Measurements from ENCODE around the gene JADE2.
"Not testable (repeated sequence)": the region's sequence is repeated elsewhere in the genome, so short reads cannot be mapped to it uniquely, and the experiment has no call there.

The JADE2 gene

DNA sequence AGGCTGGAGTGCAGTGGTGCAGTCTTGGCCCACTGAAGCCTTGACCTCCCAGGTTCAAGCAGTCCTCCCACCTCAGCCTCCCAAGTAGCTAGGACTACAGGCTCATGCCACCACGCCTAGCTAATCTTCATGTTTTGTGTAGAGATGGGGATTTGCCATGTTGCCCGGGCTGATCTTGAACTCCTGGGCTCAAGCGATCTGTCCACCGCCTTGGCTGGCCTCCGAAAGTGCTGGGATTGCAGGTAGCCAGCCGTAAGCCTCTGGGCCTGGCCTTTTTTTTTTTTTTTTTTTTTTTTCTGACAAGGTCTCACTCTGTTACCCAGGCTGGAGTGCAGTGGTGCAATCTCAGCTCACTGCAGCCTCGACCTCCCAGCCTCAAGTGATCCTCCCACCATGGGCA, 27.2 kb downstream of the JADE2 start:
- not testable (repeated sequence) for DNase-seq

DNA sequence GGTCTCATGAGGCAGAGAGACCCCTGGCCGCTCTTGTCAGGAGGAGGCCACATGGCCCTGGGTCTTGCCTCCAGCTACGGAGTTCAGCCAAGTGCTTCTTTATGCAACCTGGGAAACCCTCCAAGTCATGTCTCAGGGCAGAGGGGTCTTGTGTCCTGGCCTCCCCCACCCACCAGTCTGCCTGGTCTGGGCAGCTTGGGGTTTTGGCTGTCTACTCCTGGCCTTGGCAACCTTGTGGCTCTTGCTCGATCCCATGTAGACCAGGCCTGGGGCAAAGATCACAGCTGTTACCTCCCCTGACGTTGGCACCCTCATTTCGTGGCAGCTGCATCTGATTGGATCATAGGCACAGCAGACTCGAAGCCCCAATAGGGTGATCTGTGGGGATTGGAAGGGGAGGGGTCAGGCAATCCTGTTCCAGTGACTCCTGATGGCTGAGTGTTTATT, 28.4 kb downstream of the JADE2 start:
- no peak for DNase-seq

DNA sequence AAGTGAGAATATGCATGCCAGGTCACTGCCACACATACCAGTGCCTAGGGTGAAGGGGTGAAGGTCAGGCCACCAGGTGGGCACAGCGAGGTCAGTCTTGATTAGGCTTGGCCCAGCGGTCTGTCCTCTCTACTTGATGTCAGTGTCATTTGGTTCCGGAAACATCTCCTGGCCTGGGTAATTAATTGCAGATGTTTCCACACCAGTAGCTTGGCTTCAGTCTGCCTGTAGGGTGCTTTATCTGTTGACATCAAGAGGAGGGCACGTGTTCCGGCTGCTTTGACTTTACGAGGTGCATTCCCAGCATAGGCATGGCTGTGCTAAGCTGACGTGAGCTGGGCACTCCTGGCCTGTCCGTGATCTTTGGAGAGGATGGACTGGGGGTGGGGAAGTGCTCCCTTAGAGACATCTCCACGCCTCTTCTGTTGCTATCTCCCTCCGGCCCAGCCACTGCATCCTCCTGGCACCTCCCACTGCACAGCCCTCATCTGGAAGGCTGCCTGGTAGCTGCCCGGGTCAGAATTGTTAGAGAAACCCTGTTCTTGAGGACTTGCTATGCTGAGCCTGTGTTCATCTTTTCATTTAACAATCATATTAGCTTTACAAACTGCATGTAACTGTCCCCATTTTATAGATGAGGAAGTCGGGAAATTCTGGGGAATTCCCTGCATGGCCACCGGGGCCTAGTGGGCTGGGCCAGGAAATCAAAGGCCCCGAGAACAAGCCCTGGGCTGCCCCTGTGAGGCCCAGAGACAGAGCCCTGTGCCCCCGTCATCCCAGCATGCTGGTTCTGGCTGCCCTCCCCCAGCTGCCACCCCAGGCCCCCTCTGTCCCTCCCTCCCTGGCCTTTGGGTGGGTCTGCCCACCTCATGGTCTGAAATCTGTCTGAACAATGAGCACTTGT, 29.1 kb downstream of the JADE2 start:
- DNase-seq, result peak; percentile 68

DNA sequence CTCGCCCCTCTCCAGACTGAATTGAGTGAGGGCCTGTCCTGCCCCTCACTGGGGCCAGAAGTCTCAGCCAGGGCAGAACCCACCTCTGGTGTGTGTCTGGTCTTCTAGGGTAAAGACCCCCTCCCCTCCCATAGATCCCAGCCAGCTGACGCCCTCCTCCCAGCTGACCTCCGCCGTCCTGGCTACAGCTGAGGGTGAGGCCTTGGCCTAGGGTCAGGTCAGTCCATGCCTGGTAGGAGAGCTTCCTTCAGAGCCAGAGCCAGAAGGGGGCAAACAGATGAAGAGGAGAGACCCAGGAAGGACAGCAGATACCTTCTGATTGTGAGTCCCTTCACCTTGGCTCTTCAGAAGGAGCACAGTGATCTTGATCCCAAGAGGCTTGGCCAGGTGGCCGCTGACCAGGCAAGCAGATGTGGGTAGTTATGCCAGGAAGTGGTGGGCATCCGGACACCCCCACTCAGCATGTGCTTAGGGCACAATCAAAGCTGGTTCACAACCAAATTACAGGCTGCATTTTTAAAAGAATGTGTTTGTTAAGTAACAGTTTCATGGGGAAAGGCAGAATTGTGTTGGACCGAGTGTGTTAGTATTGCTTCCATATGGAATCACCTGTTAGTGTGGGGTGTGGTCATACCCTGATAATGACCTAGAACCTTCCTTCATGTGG, 29.9 kb downstream of the JADE2 start:
- no peak for DNase-seq

DNA sequence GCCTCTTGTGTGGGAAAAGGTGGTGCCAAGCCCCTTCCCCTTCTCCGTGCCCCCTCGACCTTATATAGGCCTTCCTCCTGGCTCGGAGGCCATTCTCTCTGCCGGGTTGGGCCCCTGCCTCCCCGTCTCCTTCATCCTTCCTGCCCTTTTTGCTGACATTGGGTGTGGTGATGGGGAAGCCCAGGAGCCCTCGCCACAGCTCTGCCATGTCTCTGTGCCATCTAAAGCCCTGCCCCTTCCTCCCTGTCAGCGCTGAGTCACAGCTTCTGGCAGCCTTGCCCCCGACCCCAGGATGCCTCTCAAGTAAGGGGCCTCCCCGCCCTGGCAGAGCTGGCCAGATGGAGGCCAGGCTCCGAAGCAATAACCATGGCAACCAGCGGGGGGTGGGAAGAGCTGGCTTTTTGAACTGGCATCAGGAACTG, 30.4 kb downstream of the JADE2 start:
- no peak for DNase-seq

DNA sequence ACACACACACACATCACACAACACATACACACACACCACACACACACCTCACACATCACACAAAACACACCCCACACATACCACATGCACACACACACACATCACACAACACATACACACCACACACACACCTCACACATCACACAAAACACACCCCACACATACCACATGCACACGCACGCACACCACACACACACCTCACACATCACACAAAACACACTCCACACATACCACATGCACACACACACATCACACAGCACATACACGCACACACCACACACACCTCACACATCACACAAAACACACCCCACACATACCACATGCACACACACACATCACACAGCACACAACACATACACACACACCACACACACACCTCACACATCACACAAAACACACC, 31.1 kb downstream of the JADE2 start:
- DNase-seq, result not testable (repeated sequence)

DNA sequence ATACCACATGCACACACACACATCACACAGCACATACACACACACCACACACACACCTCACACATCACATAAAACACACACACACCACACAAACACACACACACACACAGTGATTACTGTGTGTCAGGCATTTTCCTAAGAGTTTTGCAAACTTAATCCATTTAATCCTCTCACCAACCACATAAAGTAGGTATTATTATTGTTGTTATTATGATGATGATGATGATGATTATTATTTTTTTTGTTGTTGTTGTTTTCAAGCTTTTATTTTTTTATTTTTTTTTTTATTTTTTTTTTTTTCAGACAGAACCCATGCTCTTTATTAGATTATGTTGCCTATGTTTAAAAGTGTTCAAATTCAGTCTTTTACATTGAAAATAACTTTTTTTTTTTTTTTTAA, 31.5 kb downstream of the JADE2 start:
- no peak for DNase-seq

DNA sequence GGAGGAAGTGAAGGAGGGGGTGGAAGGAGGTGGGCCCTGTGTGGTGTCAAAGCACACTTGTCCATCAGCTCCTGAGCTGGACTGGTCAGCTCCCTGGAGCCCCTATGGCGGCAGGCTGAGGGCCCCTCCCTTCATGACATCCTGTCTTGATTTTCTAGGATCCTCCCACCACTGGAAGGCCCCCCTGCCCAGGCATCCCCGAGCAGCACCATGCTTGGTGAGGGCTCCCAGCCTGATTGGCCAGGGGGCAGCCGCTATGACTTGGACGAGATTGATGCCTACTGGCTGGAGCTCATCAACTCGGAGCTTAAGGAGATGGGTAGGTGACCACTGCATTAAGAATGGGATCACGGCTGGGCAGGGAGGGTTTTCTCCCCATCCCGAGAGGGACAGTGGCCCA, 34.2 kb downstream of the JADE2 start:
- no peak for DNase-seq

DNA sequence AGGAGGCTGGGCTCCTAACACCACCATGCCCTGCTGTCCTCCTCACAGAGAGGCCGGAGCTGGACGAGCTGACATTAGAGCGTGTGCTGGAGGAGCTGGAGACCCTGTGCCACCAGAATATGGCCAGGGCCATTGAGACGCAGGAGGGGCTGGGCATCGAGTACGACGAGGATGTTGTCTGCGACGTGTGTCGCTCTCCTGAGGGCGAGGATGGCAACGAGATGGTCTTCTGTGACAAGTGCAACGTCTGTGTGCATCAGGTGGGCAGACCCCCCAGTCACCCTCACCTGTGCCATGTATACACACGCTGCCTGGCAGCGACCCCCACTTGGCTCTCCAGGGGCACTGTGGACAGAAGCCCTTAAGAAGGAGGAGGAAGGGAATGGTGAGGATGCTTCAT, 35.2 kb downstream of the JADE2 start:
- DNase-seq, result no peak

DNA sequence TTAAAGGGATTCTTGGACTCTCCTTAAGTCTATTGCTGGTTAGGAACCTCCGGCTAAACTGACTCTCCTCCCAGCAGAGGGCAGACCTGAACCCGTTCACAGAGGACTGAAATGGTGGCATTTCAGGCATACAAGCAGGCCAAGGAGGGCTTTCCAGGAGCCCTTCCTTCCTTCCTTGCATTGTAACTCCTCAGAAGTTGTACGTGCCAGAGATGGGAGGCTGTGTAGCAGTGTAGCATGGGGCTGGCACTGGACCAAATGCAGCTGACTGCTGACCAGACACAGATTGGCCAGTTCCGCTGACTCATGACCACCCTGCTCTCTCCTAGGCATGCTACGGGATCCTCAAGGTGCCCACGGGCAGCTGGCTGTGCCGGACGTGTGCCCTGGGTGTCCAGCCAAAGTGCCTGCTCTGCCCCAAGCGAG, 36.4 kb downstream of the JADE2 start:
- DNase-seq, result no peak

DNA sequence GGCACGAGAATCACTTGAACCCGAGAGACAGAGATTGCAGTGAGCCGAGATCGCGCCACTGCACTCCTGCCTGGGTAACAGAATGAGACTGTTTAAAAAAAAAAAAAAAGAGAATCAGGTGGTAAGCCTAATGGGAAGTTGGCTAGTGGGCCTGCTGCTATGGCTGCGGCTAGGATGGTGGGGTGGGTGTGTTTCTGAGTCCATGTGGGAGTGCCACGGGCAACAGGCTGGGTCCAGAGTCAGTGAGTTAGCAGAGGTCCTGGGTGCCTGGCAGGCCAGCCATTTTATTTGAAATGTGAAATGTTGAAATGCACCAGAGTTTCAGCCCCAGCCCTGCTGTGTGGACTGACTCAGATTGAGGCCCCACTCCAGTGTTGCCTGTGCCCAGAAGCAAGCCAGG, 37.8 kb downstream of the JADE2 start:
- DNase-seq, result no peak

DNA sequence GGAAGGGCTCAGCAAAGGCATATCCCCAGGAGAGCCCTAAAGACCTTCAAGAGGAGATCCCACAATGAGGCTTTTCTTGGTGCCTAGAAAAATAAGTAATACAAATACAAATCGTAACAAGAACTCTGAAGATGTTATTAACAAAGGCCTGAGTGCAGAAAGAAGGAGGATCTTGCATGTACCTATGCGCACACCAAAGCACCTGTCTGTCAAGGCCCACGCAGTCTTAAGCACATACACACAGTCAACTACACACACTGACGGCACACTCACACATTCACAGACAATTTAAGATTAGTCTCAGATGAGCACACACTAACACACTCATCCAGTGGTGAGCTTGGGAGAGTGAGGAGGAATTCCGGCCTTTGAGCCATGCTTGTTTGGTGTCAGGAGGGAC, 38.5 kb downstream of the JADE2 start:
- no peak for DNase-seq

DNA sequence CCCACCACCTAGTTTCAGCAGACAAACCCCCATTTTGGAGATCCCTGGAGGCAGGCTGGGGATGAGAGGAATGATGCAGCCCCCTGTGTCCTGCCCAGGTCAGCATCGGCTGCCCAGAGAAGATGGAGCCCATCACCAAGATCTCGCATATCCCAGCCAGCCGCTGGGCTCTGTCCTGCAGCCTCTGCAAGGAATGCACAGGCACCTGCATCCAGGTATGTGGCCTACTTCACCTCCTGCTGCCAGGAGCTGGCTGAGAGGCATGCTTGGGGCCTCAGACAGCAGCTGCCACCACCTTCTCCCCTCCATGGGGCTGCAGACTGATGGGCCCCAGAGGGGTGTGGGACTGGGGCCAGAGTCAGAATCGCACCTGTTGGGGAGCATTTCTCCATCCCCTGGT, 38.9 kb downstream of the JADE2 start:
- DNase-seq, result no peak

DNA sequence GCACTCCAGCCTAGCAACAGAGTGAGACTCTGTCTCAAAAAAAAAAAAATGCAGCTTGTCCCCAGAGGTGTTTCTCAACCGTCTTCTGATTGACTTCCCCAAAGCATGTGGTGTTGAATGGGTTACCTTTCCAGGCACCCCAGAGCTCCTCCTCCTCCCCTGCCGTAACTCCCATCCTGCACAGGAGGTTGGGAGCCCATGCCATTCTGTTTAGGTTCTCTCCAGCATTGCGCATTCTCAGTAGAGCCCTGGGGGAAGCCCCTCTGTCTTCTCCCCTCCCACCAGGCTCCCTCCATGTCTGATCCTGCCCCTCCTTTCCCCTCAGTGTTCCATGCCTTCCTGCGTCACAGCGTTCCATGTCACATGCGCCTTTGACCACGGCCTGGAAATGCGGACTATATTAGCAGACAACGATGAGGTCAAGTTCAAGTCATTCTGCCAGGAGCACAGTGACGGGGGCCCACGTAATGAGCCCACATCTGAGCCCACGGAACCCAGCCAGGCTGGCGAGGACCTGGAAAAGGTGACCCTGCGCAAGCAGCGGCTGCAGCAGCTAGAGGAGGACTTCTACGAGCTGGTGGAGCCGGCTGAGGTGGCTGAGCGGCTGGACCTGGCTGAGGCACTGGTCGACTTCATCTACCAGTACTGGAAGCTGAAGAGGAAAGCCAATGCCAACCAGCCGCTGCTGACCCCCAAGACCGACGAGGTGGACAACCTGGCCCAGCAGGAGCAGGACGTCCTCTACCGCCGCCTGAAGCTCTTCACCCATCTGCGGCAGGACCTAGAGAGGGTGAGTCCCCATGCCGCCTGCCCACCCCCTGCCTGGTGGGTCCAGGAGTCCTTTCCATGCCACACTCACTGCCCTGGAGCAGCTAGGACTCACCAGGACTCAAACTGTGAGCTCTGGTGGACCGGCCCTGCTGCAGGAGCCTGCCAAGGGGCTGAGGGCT, 40.6 kb downstream of the JADE2 start:
- DNase-seq, result no peak

DNA sequence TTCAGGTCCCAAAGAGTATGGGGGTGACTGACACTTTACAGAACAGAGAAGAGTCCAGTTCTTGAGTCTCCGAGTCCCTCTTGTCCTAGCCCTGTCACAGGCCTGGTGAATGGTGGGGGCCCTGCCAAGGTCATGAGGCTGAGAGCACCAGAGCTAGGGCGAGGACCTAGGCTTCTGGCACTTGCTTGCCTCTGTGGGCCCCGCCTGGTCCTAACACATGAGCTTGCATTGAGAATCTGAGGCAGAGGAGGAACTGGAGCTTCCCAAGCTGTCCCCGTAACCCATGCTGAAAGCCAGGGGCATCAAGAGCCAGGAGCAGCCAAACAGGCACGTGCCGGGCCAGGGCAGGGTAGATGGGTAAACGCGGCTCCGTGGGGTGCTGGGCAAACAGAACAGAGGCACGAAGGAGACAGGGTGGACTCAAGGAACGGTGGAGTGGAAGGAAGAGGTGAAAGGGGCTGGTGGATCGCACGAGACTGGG, 41.3 kb downstream of the JADE2 start:
- no peak for DNase-seq

DNA sequence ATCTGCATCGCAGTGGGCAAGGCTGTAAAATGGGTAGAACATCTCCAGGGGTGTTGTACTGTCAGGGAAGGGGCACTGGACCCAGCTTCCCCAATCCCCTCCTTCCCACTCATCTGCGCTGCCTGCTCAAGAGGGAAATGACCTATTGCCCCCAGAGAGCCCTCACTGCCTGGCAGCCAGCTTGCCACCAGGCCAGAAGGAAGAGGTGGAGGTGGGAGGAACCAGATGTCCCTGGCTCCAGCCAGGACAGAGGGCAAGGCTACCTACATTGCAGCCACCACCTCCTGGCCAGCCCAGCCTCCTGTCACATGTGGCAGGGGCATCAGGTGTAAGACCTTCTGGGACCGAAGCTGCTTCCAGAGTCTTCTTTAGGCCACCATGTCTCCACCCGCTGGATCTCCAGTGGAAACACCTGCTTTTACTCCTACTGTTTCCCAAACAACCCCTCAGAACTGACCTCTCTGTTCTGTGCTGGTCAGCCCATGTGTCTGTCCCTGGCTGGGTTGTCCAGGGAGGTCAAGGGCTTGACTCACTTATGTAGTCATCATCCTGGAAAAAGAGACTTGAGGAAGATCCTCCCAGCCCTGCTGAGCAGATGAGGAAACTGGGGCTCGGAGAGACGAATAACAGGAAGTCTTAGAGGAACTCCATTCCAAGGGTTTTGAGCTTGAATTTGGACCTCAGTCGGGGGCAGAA, 42.3 kb downstream of the JADE2 start:
- DNase-seq, result no peak

DNA sequence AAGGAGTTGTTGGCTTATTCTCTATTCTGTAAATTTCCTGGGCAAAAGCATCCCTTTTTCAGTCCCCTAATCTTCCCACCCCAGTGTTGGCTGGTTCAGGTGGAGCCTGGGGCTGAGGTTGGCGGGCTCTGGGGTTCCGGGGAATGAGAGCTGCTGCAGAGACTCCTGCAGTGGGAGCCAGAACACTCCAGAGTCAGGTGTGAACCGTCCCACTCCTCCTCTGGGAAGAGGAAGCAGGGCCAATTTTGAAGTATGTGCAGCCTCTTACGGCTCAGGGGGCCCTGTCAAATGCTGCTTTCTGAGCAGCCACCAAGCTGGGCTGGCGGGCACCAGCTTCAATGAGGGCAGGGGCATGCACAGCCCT, 42.8 kb downstream of the JADE2 start:
- no peak for DNase-seq

DNA sequence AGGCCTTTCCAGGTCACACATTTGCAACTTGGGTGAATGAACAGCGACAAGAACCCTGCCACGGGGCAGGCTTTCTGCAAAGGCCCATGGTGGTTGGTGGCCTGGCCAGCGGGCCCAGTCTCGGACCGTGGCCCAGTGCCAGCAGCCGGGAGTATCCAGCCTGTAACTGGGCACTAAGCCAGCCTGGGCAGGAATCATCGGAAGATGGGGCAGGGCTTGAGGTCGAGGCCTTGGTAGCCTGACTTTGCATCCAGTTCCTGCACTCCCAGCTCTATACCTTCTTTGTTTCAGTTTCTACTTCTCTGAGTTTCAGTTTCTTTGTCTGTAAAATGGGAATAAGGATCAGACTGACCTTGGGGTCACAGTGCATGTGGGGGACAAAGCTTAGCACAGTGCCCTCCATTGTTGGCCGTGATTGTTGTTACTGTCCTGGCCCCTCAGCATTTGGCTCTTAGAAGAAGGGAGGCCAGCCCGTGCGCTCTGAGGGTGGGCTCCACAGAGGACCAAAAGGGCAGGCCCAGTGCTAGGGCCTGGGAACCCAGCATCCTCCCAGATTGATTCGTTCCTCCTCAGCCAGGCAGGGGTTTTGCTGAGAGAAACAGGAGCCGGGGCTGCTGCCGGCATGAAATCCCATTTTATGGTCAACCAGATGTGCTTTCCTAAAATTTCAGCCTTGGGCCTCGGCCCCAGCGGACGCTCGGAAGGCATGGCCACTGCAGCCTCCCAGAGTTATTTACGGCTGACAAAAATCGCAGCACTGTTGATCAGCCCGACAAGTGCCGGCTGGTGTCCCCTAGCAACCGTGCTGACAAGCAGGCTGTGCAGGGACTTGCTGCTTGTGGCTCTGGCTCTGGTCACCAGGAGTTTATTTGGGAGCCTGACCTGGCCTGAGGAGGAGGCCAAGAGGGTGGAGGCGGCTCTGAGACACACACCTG, 43.6 kb downstream of the JADE2 start:
- no peak for DNase-seq

DNA sequence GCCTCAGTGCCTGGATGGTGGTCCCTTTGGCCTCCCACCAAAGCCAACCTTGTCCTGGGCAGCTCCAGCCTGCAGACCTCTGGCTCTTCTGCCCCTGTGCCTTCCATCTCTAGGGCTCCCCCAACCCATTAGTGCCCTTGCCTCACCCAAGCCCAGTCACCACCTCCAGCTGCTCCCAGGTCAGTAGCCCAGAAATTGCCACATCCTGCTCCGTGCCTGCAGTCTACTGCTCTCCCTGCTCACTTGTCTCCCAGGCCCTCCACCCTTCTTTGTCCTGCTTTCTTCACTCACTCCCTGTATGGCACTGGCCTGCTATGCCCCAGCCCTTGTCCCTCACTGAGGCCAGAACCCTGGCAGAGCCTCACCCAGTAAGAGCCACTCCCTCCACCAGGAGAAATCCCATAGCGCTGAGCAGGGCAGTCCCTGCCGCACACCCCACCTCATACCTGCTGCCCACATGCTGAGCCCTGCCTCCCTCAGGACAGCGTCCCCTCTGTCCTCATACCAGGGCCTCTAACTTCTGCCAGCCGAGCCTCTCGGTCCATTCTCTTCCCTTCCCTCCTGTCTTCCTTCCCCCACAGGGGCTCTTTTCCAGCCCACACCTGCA, 44.4 kb downstream of the JADE2 start:
- DNase-seq, result no peak

DNA sequence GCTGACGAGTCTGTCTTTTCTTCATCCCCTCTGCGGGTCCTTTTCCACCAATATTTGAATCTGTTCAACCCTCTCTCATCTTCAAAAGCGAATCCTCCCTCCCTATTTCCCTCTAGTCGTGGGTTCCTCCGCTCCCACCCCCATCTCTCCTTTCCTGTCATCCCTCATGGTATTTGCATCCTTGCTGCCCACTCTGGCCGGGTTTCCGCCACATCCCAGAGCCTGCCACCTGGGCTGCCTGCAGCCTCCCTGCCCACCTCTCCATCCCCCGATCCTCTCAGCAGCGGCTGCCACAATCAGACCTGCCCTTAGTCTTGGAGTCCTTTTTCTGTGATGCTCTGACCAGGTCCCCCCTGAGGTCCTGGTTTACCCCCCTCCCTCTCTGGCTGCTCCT, 44.9 kb downstream of the JADE2 start:
- DNase-seq, result no peak

DNA sequence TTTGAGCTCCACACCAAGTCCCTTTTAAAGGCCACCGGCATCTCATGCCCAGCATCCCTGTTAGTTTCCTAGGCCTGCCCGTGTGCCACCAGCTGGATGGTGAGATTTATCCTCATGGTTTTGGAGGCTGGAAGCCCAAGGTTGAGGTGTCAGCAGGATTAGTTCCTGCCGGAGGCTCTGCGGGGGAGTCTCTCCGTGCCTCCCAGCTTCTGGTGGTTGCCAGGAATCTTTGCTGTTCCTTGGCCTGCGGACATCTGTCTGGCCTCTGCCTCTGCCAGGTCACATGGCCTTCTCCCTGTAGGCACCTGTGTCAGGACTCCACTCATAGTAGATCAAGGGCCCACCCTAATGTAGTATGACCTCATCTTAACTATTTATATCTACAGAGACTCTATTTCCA, 45.4 kb downstream of the JADE2 start:
- no peak for DNase-seq

Measured in NCI-H510A treated with DMSO at 0.1 percent for 48 hours (cell line).